GM21390 (cell line): Measurements from ENCODE around the gene ST6GAL1.
"Not testable (repeated sequence)": the region's sequence is repeated elsewhere in the genome, so short reads cannot be mapped to it uniquely, and the experiment has no call there.

Source experiments
- ATAC-seq: cut with Tn5 transposase; IDR thresholded peaks from one replicate; pipeline ENCODE4 v1.9.1; 2021; ENCODE audit not compliant: unreplicated experiment

Gene ST6GAL1

GRCh38 chr3:187017511-187018230 lies 87.3 kb downstream of the ST6GAL1 start:
- no peak for ATAC-seq

GRCh38 chr3:187019542-187020072 lies 89.3 kb downstream of the ST6GAL1 start:
- ATAC-seq, result no peak

DNA sequence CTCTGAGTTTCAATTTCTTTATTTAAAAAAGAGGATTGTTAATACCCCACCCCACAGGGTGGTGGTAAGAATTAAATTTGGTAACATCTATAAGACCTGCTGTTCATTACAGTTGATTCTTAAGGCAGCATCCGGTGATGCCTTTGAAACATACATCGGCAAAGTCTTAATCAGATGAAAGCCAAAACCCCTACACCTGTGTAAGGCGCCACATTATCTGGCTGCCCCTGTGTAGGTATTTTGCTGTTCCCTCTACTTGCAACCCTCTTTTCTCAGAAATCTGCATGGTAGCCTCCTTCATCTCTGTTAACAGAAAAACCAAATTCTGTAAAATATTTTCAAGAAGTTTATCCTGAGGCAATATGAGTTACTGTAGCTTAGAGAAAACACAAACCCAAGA lies 90.0 kb downstream of the ST6GAL1 start:
- no peak for ATAC-seq

- ATAC-seq, result peak; percentile 34
Measured at GRCh38 chr3:187021748-187022402, 91.5 kb downstream of the ST6GAL1 start.

DNA sequence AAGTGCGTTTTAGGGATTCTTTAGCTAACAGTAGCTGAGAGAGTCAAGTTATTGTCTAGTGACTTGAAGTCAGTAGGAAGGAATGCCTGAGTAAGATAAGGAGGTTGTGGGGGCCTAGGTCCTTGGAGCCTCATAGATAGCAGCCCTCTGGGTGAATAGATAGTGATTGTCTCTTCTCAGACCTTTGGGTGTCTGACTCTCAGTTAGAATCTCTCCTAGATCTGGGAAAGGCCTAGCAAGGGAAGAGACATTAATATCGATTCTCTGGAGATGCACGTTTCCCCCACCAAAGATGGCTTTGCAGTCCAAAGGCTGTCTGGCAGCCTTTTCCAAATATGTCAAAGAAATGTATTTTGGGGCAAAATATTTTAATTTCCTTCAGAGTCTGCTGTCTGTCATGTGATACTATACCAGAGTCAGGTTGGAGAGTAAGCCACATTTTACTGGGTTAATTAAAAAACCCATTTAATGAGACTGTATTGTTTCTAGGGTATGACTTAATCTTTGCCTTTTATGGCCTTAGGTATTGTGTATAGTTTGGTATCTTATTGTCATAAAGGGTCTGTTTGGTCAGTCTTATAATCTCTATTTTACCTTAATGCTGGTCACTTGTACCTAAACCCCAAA lies 92.2 kb downstream of the ST6GAL1 start:
- ATAC-seq, result no peak

- ATAC-seq, result not testable (repeated sequence)
Measured at GRCh38 chr3:187023340-187023739, 93.0 kb downstream of the ST6GAL1 start.

DNA sequence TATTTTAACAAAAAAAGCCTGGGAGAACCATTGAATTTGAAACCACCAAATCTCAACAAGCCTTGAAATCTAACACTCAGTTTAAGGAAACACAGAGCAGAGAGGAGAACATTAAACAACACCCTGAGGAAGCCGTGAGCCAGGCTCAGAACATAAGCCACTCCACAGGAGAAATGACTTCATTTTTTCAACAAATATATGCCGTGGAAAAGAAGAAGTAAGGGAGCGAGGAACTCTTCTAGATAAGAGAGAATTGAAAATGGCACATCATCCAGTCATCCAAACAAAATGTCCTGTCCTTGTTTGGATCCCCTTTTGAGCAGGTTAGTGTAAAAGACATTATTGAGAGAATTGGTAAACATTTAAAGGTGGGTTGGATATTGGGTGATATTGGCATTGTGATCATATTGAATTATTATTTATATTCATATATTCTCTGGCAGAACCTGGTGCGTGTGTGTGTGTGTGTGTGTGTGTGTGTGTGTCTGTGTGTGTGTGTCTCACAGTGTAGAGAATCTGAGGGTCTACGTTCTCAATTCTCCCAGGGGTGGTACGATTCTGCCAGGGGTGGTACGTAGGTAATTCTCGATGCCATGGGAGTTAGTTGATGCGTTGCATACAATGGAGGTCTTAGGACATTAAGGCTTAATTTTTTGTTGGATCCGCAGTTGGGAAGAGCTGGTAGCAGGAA lies 94.4 kb downstream of the ST6GAL1 start:
- ATAC-seq, result no peak

DNA sequence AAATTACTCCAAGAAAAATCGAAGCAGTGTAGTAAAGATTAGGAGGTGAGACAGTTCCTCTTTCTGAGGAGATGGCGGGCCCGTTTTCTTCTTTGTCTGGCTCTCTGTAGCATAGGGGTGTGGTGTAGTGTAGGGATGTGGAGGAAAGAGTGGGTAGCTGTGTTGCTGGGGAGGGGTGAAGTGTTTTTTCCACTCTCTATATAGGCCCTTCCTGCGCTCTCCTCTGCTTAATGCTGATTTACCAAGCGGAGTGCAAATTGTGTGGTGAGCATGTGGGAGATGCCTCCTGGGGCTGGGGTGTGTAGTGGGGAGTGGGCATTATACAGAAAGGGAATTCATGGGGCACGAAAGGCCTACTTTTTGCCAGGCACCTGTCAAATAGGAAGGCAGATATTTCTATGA lies 94.9 kb downstream of the ST6GAL1 start:
- no peak for ATAC-seq

DNA sequence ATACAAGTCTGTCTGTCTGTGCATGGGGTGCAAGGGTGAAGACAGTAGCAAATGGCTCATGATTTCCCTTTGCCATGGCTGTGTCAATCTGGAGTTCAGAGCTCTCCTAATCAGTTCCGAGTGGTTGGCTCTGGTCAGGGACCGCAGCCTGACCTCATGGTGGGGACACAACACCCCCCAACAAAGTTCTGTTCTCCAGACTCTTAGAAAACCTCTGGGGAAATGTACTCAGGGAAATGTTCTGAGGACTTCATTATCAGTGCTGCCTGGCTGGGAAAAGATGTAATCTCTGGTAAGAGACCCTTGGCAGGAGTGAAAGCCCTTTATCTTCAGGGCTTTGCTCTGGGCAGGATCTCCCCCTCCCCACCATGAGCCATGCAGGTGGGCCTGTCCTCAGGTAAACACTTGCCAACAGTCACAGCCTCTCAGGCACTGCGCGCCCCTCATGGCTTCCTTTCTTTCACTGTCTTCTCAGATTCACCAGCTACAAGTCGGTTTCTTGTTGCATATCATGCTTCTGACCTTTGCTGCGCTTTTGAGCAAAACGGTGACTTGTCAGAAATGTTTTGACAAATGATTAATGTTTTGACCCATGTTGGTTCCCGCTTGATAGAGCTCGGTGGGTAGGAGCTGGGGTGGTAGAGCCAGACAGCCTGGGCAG lies 95.5 kb downstream of the ST6GAL1 start:
- ATAC-seq, result peak; percentile 20

- ATAC-seq, result no peak
Measured at GRCh38 chr3:187026317-187026670, 96.0 kb downstream of the ST6GAL1 start.

GRCh38 chr3:187027531-187028278 lies 97.4 kb downstream of the ST6GAL1 start:
- peak; percentile 30 for ATAC-seq

DNA sequence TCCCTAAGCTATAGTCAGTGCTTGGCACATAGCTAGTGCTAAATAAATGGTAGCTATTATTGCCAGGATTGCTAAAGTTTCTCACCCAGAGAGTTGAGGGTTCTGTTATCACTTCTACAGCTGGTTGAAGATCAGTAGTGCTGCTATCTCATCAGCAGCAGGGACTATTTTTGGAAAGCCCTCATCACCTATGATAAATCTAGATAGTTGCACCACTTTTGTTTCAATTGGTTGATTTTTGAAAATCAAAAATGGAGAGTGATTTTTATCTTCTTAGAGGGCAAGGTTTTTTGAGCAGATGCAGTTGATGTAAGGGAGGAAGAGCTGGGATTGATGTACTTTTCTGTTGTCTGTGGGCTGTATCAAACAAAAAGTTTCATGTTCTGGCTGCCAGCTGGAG lies 101.6 kb downstream of the ST6GAL1 start:
- ATAC-seq, result no peak

GRCh38 chr3:187036394-187036793 lies 106.1 kb downstream of the ST6GAL1 start:
- no peak for ATAC-seq

GRCh38 chr3:187039100-187039722 lies 108.9 kb downstream of the ST6GAL1 start:
- ATAC-seq, result no peak

- no peak for ATAC-seq
Measured at GRCh38 chr3:187039723-187040414, 109.5 kb downstream of the ST6GAL1 start.

DNA sequence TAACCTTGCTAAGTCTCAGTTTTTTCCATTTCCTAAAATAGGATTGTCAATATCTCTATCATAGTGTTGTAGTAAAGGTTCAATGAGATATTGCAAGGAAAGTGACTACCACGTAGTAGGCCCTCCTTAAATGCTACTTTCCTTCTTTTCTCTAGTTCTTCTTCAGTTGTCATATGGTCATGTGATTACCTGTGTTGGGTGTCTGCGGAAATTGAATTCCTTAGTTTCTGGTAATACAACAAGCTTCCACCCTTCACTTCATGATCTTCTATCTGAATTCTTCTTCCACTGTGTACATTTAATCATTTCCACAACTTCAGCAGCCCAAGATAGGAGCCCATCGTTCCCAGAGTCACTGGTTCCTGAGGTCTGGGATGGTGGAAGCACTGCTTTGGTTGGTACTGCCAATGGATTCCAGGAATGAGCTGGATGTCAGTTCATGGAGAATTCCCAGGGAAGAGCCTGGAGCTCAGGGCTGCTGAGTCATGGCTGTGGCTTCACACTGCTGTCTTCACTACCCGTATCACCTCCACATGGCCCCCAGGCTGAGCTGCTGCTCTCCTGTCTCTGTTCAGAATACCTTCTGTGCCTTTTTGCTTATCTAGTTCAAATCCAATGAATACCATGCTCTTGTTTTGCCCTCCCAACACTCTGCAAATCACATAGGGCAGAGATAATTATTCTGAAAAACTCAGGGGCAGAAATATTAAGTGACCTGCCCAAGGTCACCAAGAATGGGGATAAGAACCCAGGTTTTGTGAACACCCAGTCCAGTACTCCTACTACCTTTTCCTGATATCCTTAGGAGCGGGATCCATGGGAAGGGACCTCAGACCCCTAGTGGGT lies 110.4 kb downstream of the ST6GAL1 start:
- no peak for ATAC-seq

DNA sequence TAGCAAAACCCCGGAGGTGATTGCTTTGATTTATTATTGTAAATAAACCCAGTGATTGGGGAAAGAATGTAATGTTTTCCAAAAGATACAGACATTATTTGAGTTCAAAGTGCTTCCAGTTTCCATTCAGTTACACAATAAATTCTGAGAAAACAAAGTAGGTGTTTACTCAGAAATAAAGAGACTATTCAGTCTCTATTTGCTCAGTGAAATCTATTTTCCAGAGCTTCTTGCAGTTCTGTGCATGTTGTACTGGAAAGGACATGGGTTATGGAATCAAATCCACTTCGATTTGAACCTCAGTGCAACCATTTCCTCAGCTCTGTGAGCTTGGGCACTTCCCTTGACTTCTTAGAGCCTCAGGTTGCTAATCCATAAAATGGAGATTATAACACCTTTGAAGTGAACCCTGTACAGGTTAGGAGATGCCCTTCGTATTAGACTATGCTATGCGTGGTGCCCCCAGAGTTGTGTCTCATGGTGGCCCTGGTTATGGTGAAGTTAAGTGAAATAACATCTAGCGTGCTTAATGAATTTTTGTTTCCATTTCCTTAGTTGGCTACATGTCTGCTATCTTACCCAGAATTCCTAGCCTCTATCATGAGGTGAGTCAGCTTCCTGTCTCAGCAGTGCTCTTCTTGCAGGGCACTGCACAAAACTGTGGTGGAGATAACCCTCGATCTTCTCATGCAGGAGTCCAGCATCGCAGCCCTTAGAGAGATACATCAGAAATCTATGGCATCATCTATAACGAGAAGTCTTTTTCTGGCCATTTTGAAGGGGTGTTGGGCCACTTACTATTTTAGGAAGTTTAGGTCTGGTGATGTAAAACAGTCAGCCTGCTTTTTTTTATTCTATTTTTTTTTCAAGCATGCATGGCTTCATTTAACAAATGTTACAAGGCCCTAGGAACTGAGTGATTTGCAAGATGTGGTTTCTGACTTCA lies 111.3 kb downstream of the ST6GAL1 start:
- peak; percentile 68 for ATAC-seq
